Panc1 (cell line): ENCODE data around the gene PPARD. TPM values are rescaled to one million over a fixed set of nuclear protein-coding genes. Genes with fewer than 3 reads are reported as not detected.
A peak's percentile ranks its signal among the peaks of the same experiment; 100 is the strongest.

ENCODE experiments used
- ATAC-seq: fragments of 200-7000 bp; cut with Tn5 transposase; 2 replicates; pipeline ENCODE4 v1.9.1; 2020; ENCODE audit warnings: mild to moderate bottlenecking, moderate library complexity
- BruUV-seq: library from RNA; stranded (reverse); fragments of 400-500 nt; replicated peaks from 2 replicates; lab custom pipeline; 2021; lab: Mats Ljungman, UMichigan
- CTCF ChIA-PET: fragments of 300-600 bp; sonication (Branson Sonifier 250); formaldehyde crosslinking; loops from one replicate; lab custom pipeline; 2022; ENCODE audit warnings: antibody characterized with exemption; lab: Charles Lee
- POLR2A ChIA-PET: fragments of 300-600 bp; sonication (Branson Sonifier 250); formaldehyde crosslinking; loops from one replicate; lab custom pipeline; 2022; ENCODE audit warnings: antibody characterized with exemption; lab: Charles Lee
- DNase-seq: peaks from one replicate; pipeline ENCODE4 v3.0.0-alpha.2; 2010; ENCODE audit warnings: low read depth, low spot score
- H3K27ac ChIP-seq: 2 replicates; pipeline ENCODE4 v1.5.1; 2011; ENCODE audit warnings: mild to moderate bottlenecking, low read length, inconsistent platforms
- H3K27me3 ChIP-seq: fragments of 200-500 bp; sonication (Bioruptor generic); 2 replicates; pipeline ENCODE4 v1.6.0; 2014; ENCODE audit warnings: low read length, inconsistent platforms; ENCODE audit not compliant: control insufficient read depth, insufficient read depth
- H3K36me3 ChIP-seq: fragments of 200-500 bp; sonication (Bioruptor generic); 2 replicates; pipeline ENCODE4 v1.5.1; 2014; ENCODE audit warnings: inconsistent platforms, mild to moderate bottlenecking, low read length, moderate library complexity; ENCODE audit not compliant: control insufficient read depth, insufficient read depth
- H3K4me1 ChIP-seq: 2 replicates; pipeline ENCODE4 v1.5.1; 2011; ENCODE audit warnings: inconsistent platforms, mild to moderate bottlenecking, low read length, moderate library complexity; ENCODE audit not compliant: control insufficient read depth, insufficient read depth
- H3K4me3 ChIP-seq, 2 experiments: 2 replicates each; pipeline ENCODE4 v1.5.1; 2011 to 2012; ENCODE audit warnings: low read depth in 2 of 2, low read length in 2 of 2, mild to moderate bottlenecking in 2 of 2, inconsistent platforms in 1 of 2, moderate library complexity in 1 of 2
- H3K9me3 ChIP-seq: fragments of 200-500 bp; sonication (Bioruptor generic); 2 replicates; pipeline ENCODE4 v1.5.1; 2014; ENCODE audit warnings: low read depth, mild to moderate bottlenecking, inconsistent platforms, low read length, moderate library complexity; ENCODE audit not compliant: control insufficient read depth, insufficient read depth
- POLR2AphosphoS5 ChIP-seq: IDR thresholded peaks from 2 replicates; pipeline ENCODE4 v1.6.1; 2012; ENCODE audit warnings: mild to moderate bottlenecking, low read depth, low read length, moderate library complexity
- SIN3A ChIP-seq: IDR thresholded peaks from 2 replicates; pipeline ENCODE4 v1.6.1; 2012; ENCODE audit warnings: low read depth, mild to moderate bottlenecking, low read length, moderate library complexity, borderline replicate concordance; ENCODE audit not compliant: insufficient read depth
- TCF7L2 ChIP-seq: IDR thresholded peaks from 2 replicates; pipeline ENCODE4 v1.6.1; 2011; ENCODE audit warnings: mild to moderate bottlenecking, low read depth, low read length, inconsistent platforms
- in situ Hi-C: cut with HindIII; loops from 2 replicates; pipeline ENCODE4 v1.10.0; 2016; ENCODE audit warnings: low sequenced_read_pairs, low pct_unique_long_range_greater_than_20kb
- intact Hi-C: fragments of 100-400 bp; cut with micrococcal nuclease; formaldehyde crosslinking; loops from one replicate; pipeline ENCODE4 v1.10.0; 2022; ENCODE audit not compliant: unreplicated experiment
- total RNA-seq: library from RNA; stranded (reverse); gene quantifications from one replicate; pipeline ENCODE4 v1.2.1, GENCODE V29; 2021; ENCODE audit not compliant: unreplicated experiment
- TF ChIP-seq, protein P1 (sequence below), 2 experiments: IDR thresholded peaks; 2 replicates each; pipeline ENCODE4 v1.6.1; 2011 to 2012; ENCODE audit warnings: low read depth in 2 of 2, control low read depth in 1 of 2, low read length in 1 of 2, mild to moderate bottlenecking in 1 of 2, moderate library complexity in 1 of 2; ENCODE audit not compliant: insufficient read depth in 1 of 2
- TF ChIP-seq, protein P2 (sequence below): fragments of 450-650 bp; IDR thresholded peaks from 2 replicates; pipeline ENCODE4 v1.5.1; 2017; ENCODE audit warnings: mild to moderate bottlenecking

PPARD gene
- total RNA-seq, 1 experiment from 2014 or later: 14.4 TPM

GRCh38 chr6:35295521-35296315, 46.6 kb upstream of the PPARD start:
- intact Hi-C loops (no loop called here), in situ Hi-C loops (no loop called here)
- no peak for TF ChIP-seq TCF7L2
- TF ChIP-seq, protein P1, sequence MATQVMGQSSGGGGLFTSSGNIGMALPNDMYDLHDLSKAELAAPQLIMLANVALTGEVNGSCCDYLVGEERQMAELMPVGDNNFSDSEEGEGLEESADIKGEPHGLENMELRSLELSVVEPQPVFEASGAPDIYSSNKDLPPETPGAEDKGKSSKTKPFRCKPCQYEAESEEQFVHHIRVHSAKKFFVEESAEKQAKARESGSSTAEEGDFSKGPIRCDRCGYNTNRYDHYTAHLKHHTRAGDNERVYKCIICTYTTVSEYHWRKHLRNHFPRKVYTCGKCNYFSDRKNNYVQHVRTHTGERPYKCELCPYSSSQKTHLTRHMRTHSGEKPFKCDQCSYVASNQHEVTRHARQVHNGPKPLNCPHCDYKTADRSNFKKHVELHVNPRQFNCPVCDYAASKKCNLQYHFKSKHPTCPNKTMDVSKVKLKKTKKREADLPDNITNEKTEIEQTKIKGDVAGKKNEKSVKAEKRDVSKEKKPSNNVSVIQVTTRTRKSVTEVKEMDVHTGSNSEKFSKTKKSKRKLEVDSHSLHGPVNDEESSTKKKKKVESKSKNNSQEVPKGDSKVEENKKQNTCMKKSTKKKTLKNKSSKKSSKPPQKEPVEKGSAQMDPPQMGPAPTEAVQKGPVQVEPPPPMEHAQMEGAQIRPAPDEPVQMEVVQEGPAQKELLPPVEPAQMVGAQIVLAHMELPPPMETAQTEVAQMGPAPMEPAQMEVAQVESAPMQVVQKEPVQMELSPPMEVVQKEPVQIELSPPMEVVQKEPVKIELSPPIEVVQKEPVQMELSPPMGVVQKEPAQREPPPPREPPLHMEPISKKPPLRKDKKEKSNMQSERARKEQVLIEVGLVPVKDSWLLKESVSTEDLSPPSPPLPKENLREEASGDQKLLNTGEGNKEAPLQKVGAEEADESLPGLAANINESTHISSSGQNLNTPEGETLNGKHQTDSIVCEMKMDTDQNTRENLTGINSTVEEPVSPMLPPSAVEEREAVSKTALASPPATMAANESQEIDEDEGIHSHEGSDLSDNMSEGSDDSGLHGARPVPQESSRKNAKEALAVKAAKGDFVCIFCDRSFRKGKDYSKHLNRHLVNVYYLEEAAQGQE (IDR thresholded peaks at IDR 0.05; ENCODE audit: insufficient read depth in 1 of 2, low read depth in 2 of 2, low read length in 1 of 2): no peak
- TF ChIP-seq, protein P2, sequence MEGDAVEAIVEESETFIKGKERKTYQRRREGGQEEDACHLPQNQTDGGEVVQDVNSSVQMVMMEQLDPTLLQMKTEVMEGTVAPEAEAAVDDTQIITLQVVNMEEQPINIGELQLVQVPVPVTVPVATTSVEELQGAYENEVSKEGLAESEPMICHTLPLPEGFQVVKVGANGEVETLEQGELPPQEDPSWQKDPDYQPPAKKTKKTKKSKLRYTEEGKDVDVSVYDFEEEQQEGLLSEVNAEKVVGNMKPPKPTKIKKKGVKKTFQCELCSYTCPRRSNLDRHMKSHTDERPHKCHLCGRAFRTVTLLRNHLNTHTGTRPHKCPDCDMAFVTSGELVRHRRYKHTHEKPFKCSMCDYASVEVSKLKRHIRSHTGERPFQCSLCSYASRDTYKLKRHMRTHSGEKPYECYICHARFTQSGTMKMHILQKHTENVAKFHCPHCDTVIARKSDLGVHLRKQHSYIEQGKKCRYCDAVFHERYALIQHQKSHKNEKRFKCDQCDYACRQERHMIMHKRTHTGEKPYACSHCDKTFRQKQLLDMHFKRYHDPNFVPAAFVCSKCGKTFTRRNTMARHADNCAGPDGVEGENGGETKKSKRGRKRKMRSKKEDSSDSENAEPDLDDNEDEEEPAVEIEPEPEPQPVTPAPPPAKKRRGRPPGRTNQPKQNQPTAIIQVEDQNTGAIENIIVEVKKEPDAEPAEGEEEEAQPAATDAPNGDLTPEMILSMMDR: no peak
- TF ChIP-seq POLR2AphosphoS5: no peak
- TF ChIP-seq SIN3A: no peak
- POLR2A ChIA-PET: no interaction called here
- no peak for ATAC-seq
- Histone ChIP-seq H3K36me3 (peaks cover 2% of the 10 kb centered on the region; the same call in 1 of the 2 replicates), H3K4me3 (no peak overlapping the region), H3K27ac (no peak overlapping the region), H3K27me3 (no peaks in the 10 kb centered on the region), H3K9me3 (no peaks in the 10 kb centered on the region), H3K4me1 (no peaks in the 10 kb centered on the region)
- no peak for DNase-seq
- CTCF ChIA-PET: interaction anchor here (0.6 to 1.0 kb wide), 3 partner anchors 9 to 155 kb away, joined by 3 to 5 read pairs (median 3); partner anchors contain the start of gene PPARD
- TSS peak; percentile 49 for BruUV-seq

GRCh38 chr6:35296931-35297600, 45.3 kb upstream of the PPARD start:
- intact Hi-C loops: no loop called here
- POLR2A ChIA-PET: interaction anchor here (0.6 kb wide), 1 partner anchor 476 kb away, joined by 3 read pairs; no protein-coding TSS in a partner anchor
- no TSS peak for BruUV-seq

More at GRCh38 chr6:35296931-35297600, 45.3 kb upstream of the PPARD start:
- H3K4me3 ChIP-seq: no peak overlapping the region
- no peaks in the 10 kb centered on the region for H3K27me3 ChIP-seq
- CTCF ChIA-PET: interaction anchor here (0.9 kb wide), 1 partner anchor 31 kb away, joined by 4 read pairs; no protein-coding TSS in a partner anchor
- in situ Hi-C loops: no loop called here
- DNase-seq (no peak), ATAC-seq (no peak)
- no peaks in the 10 kb centered on the region for H3K9me3 ChIP-seq
- H3K4me1 ChIP-seq: no peaks in the 10 kb centered on the region
- no peak overlapping the region for H3K27ac ChIP-seq
- TF ChIP-seq, protein P1 (IDR thresholded peaks at IDR 0.05; ENCODE audit: insufficient read depth in 1 of 2, low read depth in 2 of 2, low read length in 1 of 2): no peak
- TF ChIP-seq SIN3A (no peak), POLR2AphosphoS5 (no peak), TCF7L2 (no peak)
- TF ChIP-seq, protein P2: no peak
- peaks cover 2% of the 10 kb centered on the region; the same call in 1 of the 2 replicates for H3K36me3 ChIP-seq
